GM19239 (cell line): ENCODE data around the gene PGLYRP4.
"Not testable (repeated sequence)": the region's sequence is repeated elsewhere in the genome, so short reads cannot be mapped to it uniquely, and the experiment has no call there.

Experiments used
- DNase-seq: peaks from one replicate; pipeline ENCODE4 v3.0.0; 2011; ENCODE audit warnings: low spot score; ENCODE audit not compliant: insufficient read length
- FAIRE-seq: peaks from 2 replicates; lab custom pipeline; 2011; peaks lifted over from hg19 to GRCh38; lab: Jason Lieb, UNC

Gene PGLYRP4

GRCh38 chr1:153357853-153358690, 9.4 kb upstream of the PGLYRP4 start, which contains the start of gene S100A9:
S100A9 (plus strand) TSS chr1:153357854; CDS start chr1:153358284, 430 bp downstream.
- FAIRE-seq, result no peak

GRCh38 chr1:153357076-153357852, 8.6 kb upstream of the PGLYRP4 start:
- DNase-seq (no peak), FAIRE-seq (no peak)

More at GRCh38 chr1:153357853-153358690, 9.4 kb upstream of the PGLYRP4 start, which contains the start of gene S100A9:
- no peak for DNase-seq

- no peak for DNase-seq
- no peak for FAIRE-seq
Observed at GRCh38 chr1:153356392-153357075, 7.9 kb upstream of the PGLYRP4 start.

- no peak for DNase-seq
- FAIRE-seq, result peak; percentile 73
Observed at GRCh38 chr1:153355445-153356071, 6.9 kb upstream of the PGLYRP4 start.

GRCh38 chr1:153354515-153355193, 6.0 kb upstream of the PGLYRP4 start:
- DNase-seq, result no peak
- no peak for FAIRE-seq

- no peak for FAIRE-seq
- no peak for DNase-seq
Observed at GRCh38 chr1:153353226-153353947, 4.7 kb upstream of the PGLYRP4 start.

- DNase-seq (peak; percentile 59), FAIRE-seq (peak; percentile 90)
Observed at GRCh38 chr1:153352523-153352922, 3.9 kb upstream of the PGLYRP4 start.

- DNase-seq (no peak), FAIRE-seq (no peak)
Observed at GRCh38 chr1:153350321-153350957, 1.8 kb upstream of the PGLYRP4 start.

- DNase-seq (no peak), FAIRE-seq (no peak)
Observed at GRCh38 chr1:153349363-153350320, 1.0 kb upstream of the PGLYRP4 start.

GRCh38 chr1:153347856-153348255, 785 bp downstream of the PGLYRP4 start:
- DNase-seq, result no peak
- FAIRE-seq, result no peak

GRCh38 chr1:153347049-153347448, 1.6 kb downstream of the PGLYRP4 start:
- FAIRE-seq, result not testable (repeated sequence)

GRCh38 chr1:153346077-153346723, 2.4 kb downstream of the PGLYRP4 start:
- FAIRE-seq (no peak), DNase-seq (no peak)

More at GRCh38 chr1:153347049-153347448, 1.6 kb downstream of the PGLYRP4 start:
- DNase-seq, result not testable (repeated sequence)

- DNase-seq (no peak), FAIRE-seq (no peak)
Observed at GRCh38 chr1:153345187-153346076, 3.2 kb downstream of the PGLYRP4 start.

GRCh38 chr1:153344718-153345025, 4.0 kb downstream of the PGLYRP4 start:
- DNase-seq (no peak), FAIRE-seq (no peak)

- no peak for DNase-seq
- no peak for FAIRE-seq
Observed at GRCh38 chr1:153343811-153344717, 4.6 kb downstream of the PGLYRP4 start.
